Endothelial cell (in vitro differentiated cells): ENCODE measurements around the gene GRB10. TPM values are rescaled to one million over a fixed set of nuclear protein-coding genes. Genes with fewer than 3 reads are reported as not detected.

Experiments used
- DNase-seq: peaks from one replicate; pipeline ENCODE4 v3.0.0; 2021; ENCODE audit warnings: low spot score
- H3K27ac Mint-ChIP-seq: one replicate; pipeline ENCODE4 v1.8.0; 2021; ENCODE audit warnings: mixed read lengths, inconsistent platforms; ENCODE audit not compliant: unreplicated experiment
- H3K27me3 Mint-ChIP-seq: one replicate; pipeline ENCODE4 v1.8.0; 2021; ENCODE audit warnings: mild to moderate bottlenecking, moderate library complexity, mixed read lengths, inconsistent platforms; ENCODE audit not compliant: unreplicated experiment
- H3K36me3 Mint-ChIP-seq: one replicate; pipeline ENCODE4 v1.8.0; 2021; ENCODE audit warnings: mild to moderate bottlenecking, low read depth, mixed read lengths, inconsistent platforms; ENCODE audit not compliant: unreplicated experiment
- H3K4me1 Mint-ChIP-seq: one replicate; pipeline ENCODE4 v1.8.0; 2021; ENCODE audit warnings: mild to moderate bottlenecking, mixed read lengths, inconsistent platforms; ENCODE audit not compliant: unreplicated experiment
- H3K4me3 Mint-ChIP-seq: one replicate; pipeline ENCODE4 v1.8.0; 2021; ENCODE audit warnings: mild to moderate bottlenecking, mixed read lengths, inconsistent platforms; ENCODE audit not compliant: unreplicated experiment
- H3K9me3 Mint-ChIP-seq: one replicate; pipeline ENCODE4 v1.8.0; 2021; ENCODE audit warnings: mixed read lengths, inconsistent platforms; ENCODE audit not compliant: unreplicated experiment
- total RNA-seq: library from RNA; stranded (reverse); fragmentation: NEBNext Ultra II Directional; extraction: Animal tissue kit (Norgen Biotek cat#: 25700); gene quantifications from one replicate; pipeline ENCODE4 v1.2.1, GENCODE V29; 2021; ENCODE audit not compliant: unreplicated experiment
- TF ChIP-seq, protein P1 (sequence below): fragments of 200-600 bp; sonication (generic); IDR thresholded peaks from one replicate; pipeline ENCODE4 v1.5.0; 2021; ENCODE audit warnings: antibody characterized with exemption; ENCODE audit not compliant: unreplicated experiment

GRB10 gene
- total RNA-seq, 1 donor from 2014 or later: 164 TPM

DNA sequence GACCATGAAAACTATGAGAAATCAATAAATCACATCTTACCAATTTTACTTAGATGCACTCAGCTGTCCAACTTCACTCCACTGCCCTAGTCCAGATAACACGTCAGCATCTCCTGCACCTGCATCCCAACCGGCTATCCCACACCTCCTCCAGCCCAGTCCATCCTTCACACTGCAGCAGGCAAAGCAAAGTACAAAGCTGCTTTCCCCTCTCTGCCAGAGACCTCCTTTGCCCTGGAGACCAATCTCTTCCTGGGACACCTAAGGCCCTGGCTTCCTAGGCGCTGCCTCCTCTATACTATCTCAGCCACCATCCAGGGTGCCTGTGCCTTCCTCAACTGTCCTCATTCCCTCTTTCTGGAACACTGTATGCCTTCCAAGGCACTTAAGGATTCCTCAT, 127.2 kb downstream of the GRB10 start:
- H3K36me3 Mint-ChIP-seq: peaks cover 41% of the 10 kb centered on the region
- no peak for DNase-seq
- no peak overlapping the region for H3K4me3 Mint-ChIP-seq
- peaks cover 34% of the 10 kb centered on the region for H3K4me1 Mint-ChIP-seq
- TF ChIP-seq, protein P1, sequence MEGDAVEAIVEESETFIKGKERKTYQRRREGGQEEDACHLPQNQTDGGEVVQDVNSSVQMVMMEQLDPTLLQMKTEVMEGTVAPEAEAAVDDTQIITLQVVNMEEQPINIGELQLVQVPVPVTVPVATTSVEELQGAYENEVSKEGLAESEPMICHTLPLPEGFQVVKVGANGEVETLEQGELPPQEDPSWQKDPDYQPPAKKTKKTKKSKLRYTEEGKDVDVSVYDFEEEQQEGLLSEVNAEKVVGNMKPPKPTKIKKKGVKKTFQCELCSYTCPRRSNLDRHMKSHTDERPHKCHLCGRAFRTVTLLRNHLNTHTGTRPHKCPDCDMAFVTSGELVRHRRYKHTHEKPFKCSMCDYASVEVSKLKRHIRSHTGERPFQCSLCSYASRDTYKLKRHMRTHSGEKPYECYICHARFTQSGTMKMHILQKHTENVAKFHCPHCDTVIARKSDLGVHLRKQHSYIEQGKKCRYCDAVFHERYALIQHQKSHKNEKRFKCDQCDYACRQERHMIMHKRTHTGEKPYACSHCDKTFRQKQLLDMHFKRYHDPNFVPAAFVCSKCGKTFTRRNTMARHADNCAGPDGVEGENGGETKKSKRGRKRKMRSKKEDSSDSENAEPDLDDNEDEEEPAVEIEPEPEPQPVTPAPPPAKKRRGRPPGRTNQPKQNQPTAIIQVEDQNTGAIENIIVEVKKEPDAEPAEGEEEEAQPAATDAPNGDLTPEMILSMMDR: no peak
- peak overlapping the region; percentile 77 for H3K27ac Mint-ChIP-seq
- H3K27me3 Mint-ChIP-seq: peaks cover 10% of the 10 kb centered on the region
- no peaks in the 10 kb centered on the region for H3K9me3 Mint-ChIP-seq

DNA sequence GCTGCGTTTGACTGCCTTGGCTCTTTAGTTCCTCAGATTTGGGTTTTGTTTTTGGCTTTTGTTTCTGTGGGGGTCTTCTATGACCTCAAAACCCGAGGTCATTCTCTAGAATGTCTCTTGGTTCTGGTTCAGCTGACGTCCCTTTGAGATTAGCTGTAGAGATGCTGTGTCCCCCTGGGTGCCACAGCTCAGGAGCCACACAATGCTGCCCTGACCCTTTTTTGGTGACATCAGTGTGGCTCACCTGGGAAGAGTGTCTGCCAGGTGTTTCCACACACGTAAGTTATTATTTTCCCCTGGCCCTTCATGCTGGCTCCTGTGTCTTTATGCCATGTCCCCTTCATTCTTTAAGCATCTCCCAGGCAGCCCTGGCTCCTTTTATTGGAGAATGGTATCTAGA, 127.7 kb downstream of the GRB10 start:
- Mint-ChIP-seq H3K27ac (peak overlapping the region; percentile 77), H3K27me3 (peaks cover 10% of the 10 kb centered on the region), H3K4me1 (peaks cover 32% of the 10 kb centered on the region), H3K4me3 (no peak overlapping the region), H3K9me3 (no peaks in the 10 kb centered on the region), H3K36me3 (peaks cover 41% of the 10 kb centered on the region)
- no peak for DNase-seq
- TF ChIP-seq, protein P1: no peak

DNA sequence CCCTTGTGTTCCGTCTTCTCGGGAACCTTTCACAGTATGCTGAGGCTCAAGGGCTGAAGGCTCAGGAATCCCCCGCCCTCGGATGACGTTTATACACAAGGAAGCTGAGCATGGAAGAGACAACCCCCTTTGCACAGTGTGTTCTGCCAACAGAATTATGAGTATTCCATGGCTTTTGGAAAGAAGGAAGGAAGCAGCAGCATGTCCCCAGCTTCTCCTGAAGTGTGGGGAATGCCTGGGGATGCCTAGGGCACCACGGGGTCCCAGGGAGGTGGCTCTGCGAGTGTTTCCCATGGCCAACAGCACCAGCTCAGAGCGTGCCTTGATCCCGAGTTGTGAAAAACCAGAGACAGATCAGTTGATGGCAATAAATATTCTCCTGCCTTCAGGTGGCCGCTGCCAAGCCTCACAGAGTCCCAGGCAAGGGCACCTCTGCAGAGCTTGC, 128.7 kb downstream of the GRB10 start:
- TF ChIP-seq, protein P1: no peak
- Mint-ChIP-seq H3K27ac (no peak overlapping the region), H3K36me3 (peaks cover 41% of the 10 kb centered on the region)

DNA sequence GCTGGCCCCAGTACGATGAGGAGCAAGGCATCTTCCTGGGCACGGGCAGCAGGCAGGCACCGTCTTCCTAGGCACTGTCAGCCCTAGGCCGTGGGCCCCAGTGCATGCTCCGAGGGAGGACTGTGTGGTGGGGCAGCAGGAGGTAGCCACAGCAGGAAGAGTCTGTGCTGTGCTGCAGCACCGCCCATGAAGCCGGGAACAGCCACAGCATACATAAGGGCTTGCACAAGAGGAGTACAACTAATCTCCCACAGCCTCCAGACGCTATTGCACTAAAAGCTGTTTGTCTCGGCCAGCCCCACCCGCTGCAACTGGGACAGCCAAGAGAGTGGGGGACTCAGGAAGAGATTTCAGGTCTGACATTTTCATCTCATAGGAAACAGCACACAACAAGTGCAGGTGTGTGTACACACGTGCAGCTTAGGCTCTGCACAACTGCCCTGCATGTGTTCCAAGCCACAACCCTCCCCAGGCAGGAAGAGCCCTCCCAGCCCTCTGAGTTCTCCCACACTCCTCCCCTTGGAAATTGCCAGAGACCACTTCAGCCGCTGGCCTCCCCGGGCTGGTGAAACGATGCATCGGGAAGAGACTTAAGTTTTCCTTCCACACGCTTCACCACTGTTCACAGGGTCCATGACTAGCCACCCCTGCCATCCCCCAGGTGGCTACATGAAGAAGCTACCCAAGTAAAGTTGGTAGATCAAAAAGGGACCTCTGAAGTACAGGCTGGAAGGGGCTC, 129.4 kb downstream of the GRB10 start:
- TF ChIP-seq, protein P1: no peak
- Mint-ChIP-seq H3K27ac (no peak overlapping the region), H3K36me3 (peaks cover 39% of the 10 kb centered on the region), H3K27me3 (peaks cover 7% of the 10 kb centered on the region), H3K9me3 (no peaks in the 10 kb centered on the region), H3K4me3 (no peak overlapping the region), H3K4me1 (peaks cover 37% of the 10 kb centered on the region)
- no peak for DNase-seq

More for the DNA sequence above, 128.7 kb downstream of the GRB10 start:
- Mint-ChIP-seq H3K27me3 (peaks cover 6% of the 10 kb centered on the region), H3K4me1 (peaks cover 35% of the 10 kb centered on the region), H3K9me3 (no peaks in the 10 kb centered on the region), H3K4me3 (no peak overlapping the region)
- no peak for DNase-seq

DNA sequence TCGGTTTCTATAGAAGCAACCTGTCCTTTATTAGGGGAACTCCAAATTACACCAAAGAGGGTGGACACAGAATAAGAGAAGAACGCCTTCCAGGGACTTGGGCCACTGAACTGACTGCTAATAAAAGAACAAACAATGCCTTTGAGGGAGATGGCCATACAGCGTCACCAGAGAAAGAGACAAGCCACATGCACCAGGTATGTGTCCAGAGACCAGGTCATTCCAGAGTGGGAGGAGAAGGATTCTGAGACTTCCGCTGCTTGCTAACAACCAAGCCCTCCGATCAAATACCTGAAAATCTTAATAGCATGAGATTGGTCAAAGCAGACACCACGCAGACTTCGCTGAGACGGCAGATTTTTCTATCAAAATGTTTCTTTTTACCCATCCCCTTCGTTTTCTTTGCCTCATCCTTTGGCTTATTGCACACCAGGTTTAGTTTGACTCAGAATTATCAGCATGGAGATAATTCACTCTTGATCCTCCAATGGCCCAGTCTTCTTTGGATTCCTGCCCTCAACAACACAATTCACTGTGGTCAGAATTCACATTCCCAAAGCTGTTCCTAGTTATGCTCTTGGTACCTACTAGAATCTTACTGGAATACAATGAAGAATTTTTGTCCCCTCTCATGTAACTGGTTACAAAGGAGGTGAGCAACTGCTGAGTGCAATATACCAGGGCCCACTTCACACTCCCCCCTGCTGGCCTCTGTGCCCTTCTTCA, 130.1 kb downstream of the GRB10 start:
- TF ChIP-seq, protein P1: no peak
- DNase-seq: no peak
- Mint-ChIP-seq H3K27me3 (peaks cover 7% of the 10 kb centered on the region), H3K4me1 (peaks cover 44% of the 10 kb centered on the region), H3K4me3 (no peak overlapping the region), H3K9me3 (no peaks in the 10 kb centered on the region), H3K36me3 (peaks cover 46% of the 10 kb centered on the region), H3K27ac (no peak overlapping the region)
